Anterior cingulate cortex (tissue), 58 donors: ENCODE measurements around the gene DCLK3.

ENCODE experiments used
- DNase-seq, 58 donors: peaks; one replicate each; lab custom pipeline; 2025; lab: John Stamatoyannopoulos, UW

Gene DCLK3, protein sequence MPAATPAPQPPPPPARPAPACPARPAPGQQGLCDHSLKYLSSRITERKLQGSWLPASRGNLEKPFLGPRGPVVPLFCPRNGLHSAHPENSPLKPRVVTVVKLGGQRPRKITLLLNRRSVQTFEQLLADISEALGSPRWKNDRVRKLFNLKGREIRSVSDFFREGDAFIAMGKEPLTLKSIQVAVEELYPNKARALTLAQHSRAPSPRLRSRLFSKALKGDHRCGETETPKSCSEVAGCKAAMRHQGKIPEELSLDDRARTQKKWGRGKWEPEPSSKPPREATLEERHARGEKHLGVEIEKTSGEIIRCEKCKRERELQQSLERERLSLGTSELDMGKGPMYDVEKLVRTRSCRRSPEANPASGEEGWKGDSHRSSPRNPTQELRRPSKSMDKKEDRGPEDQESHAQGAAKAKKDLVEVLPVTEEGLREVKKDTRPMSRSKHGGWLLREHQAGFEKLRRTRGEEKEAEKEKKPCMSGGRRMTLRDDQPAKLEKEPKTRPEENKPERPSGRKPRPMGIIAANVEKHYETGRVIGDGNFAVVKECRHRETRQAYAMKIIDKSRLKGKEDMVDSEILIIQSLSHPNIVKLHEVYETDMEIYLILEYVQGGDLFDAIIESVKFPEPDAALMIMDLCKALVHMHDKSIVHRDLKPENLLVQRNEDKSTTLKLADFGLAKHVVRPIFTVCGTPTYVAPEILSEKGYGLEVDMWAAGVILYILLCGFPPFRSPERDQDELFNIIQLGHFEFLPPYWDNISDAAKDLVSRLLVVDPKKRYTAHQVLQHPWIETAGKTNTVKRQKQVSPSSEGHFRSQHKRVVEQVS

DNA sequence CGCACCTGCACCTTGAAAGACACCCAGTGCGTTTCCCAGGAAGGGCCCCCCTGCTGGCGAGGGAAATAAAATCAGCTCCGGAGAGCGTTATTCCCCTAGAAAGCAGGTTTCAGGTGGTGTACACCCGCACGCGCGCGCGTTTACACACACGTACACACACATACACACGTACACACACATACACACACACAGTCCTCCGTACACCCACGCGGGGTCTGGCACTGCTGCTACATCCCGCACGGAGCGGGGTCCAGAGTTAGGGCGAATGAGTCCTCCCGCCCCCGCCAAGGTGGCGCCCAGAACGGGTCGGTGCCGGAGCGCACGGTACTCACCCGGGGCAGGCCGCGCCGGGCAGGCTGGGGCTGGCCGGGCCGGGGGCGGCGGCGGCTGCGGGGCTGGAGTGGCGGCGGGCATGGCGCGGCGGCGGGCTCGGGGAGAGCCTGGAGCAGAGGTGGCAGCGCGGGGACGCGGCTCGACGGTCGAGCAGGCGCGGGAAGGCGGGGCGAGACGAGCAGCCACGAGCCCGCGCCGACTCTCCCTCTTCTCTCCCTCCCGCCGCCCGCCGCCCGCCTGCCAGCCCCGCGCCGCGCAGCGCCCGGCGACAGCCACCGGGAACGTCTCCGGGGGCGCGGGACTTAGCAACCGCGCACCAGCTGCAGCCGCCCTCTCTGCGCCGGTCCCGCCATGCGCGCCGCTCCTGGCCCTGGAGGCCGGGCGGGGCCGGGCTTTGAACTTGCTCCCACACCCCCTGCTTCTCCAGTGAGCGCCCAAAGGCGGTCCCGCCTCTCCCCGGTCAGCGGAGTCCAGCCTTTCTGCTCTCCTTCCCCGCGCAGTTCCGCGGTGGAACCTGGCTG is at the start of gene DCLK3:
Gene DCLK3 (minus strand): TSS at position 704 of the 854 bp plus-strand sequence. CDS start 290 bp downstream, at position 414.
- DNase-seq = peak in 19 of 58 donors; percentile 5 to 46 (median 14)

- DNase-seq = peak in 25 of 58 donors; percentile 4 to 67 (median 28)
These were observed 49.0 kb upstream of the DCLK3 start for GRCh38 chr3:36813305-36813704.

DNA sequence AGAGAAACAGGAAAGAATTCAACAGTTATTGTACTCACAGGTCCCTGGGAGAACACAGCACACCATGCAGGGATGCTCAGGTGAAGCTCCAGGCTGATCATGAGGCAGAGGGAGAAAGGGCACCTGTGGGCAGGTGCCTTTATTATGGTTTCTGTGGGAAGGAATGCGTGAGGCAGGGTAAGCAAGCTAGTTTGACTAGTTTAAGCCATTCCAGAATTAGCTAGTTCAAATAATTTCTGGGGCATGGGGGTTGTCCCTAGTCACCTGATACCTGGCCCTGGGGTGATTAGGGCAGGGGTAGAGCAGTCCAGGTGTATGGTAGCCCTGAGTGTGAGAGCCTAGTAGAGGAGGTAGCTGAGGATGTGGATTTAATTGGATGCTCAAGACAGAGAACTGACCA is 47.9 kb upstream of the DCLK3 start:
- DNase-seq = no peak

DNA sequence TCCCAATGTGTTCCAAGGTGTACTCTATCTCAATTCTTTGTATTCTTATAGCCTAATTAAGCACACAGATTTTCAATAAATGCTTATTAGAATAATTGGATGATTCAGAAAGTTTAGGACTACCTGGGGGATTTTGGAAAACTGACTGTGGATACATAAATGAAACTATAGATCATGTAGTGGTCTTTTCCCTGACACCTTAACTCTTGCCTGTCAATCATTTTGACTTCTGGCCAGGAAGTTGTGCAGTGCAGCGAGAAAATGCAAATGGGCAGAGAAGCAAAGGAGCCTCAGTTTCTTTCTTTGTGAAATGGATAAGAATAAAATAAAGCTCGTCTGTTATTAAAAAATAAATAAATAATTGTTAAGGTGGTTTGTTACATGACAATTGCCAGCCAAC is 47.4 kb upstream of the DCLK3 start:
- no peak for DNase-seq

GRCh38 chr3:36804295-36805055 is 40.1 kb upstream of the DCLK3 start:
- DNase-seq = peak in 24 of 58 donors; percentile 2 to 46 (median 20)

- peak in 2 of 58 donors; percentile 3 to 13 for DNase-seq
These were observed 38.9 kb upstream of the DCLK3 start for GRCh38 chr3:36803091-36803791.

DNA sequence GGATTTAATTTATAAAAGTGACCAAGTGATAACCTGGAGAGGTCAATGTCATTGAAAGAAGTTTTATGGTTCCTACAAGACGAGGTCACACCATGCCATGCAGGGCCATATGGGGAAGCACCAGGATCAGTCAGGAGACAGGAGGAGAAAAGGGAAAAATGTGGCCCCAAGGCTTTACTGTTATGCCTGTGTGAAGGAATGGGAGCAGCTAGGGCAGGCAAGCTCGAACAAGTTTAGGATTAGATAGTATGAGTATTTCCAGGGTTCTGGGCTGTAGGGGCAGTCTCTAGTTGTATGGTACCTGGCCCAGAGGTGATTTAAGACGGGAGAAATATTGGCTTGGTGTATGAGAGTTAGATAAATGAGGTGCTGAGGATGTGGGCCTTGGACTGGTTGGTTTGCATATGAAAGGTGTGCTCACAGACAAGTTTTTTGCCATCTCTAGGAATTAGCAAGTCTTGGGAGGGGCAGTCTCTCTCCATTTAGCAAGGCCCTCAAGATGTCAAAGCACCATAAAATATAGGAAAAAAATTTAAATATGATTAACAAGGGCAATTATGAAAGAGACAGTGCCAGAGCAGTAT is 36.3 kb upstream of the DCLK3 start:
- DNase-seq = no peak

- no peak for DNase-seq
These were observed 32.5 kb upstream of the DCLK3 start for GRCh38 chr3:36796881-36797280.

GRCh38 chr3:36796161-36796560 is 31.8 kb upstream of the DCLK3 start:
- DNase-seq = no peak

DNA sequence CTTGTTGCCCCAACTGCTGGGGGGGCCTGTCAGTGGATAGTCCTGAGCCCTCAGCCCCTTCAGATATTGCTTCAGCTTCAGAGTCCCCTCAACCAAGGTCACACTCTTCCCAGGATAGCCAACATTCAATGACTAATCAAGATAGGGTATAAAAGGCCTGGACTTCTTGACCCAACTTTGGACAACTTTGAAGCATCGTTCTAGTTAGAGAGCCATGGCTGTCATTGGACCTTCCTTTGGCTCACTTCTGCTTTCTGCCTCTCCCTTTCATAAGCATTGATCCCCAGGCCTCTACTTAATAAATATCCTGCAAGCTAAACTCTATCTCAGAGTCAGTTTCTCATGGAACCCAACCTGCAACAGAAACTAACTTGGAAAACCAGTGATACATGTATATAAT is 31.3 kb upstream of the DCLK3 start:
- no peak for DNase-seq

DNA sequence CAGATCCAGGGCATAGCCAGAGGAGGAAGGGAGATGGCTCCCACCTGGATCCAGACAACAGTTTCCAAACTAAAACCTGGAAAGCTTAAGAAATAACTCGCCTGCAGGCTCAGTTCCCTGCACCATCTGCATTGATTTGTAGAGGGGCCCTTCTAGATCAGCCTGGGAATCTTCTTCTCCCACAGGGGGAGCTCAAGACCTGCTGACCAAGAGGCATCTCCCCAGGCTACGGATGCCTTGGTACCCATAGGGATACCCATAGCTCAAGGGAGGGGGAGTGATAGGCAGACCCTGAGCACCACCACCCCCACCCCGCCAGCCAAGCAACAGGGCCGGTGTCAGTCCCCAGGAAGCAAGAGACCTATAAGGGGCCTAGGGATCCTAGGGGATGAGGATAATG is 28.0 kb upstream of the DCLK3 start:
- peak in 2 of 58 donors; percentile 2 to 3 for DNase-seq

DNA sequence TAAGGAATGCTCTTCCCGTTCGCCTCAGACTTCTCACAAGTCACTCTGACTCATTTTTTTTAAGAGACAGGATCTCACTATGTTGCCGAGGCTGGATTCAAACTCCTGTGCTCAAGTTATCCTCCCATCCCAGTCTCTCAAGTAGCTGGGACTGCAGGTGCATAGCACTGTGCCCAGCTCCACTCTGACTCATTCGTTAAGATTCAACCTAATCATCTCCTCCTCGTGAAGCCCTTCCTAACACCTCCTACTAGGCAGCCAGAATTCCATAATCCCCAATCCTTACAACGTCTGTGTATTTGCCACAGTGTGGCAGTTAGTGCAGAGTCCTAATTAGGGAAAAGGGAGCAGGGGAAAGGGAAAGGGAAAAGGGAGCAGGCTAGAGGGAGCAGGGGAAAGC is 26.4 kb upstream of the DCLK3 start:
- no peak for DNase-seq

- no peak for DNase-seq
These were observed 22.9 kb upstream of the DCLK3 start for GRCh38 chr3:36786921-36787890.

GRCh38 chr3:36784138-36784635 is 19.8 kb upstream of the DCLK3 start:
- DNase-seq = no peak

DNA sequence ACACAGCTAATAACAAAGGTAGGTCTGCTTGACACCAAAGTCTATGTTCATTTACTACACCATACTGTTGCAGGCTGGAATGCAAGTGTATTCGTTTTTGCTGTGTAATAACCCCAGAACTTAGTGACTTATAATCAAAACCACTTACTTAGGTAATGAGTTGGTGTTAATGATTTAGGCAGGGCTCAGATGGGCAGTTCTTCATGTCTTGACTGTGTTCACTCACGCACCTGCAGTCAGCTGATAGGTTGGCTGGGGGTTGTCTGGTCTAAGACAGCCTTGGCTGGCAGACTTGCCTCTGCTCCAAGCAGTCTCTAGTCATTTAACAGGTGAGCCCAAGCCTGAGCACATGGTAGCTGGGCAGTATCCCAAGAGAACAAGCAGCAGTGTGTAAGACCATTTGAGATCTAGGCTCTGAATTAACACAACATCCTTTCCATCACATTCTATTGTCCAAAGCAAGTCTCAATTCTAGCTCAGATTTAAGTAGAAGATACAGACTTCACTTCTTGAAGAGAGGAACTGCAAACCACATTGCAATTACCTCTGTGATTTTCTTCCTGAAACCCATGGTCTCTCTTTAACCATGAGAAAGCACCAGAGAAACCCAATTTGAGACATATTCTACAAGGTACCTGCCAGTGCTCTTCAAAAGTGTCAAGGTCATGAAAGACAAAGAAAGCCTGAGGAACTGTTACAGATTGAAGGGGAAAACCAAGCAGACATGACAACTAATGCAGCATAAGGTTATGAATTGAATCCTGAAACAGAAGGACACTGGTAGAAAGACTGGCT is 13.3 kb upstream of the DCLK3 start:
- no peak for DNase-seq

- DNase-seq = no peak
These were observed 12.1 kb upstream of the DCLK3 start for GRCh38 chr3:36776436-36776835.

- no peak for DNase-seq
These were observed 9.7 kb upstream of the DCLK3 start for GRCh38 chr3:36774052-36774451.
